ENCODE results near the gene MET.
"Not testable (repeated sequence)": the region's sequence is repeated elsewhere in the genome, so short reads cannot be mapped to it uniquely, and the experiment has no call there.

Gene MET

DNA sequence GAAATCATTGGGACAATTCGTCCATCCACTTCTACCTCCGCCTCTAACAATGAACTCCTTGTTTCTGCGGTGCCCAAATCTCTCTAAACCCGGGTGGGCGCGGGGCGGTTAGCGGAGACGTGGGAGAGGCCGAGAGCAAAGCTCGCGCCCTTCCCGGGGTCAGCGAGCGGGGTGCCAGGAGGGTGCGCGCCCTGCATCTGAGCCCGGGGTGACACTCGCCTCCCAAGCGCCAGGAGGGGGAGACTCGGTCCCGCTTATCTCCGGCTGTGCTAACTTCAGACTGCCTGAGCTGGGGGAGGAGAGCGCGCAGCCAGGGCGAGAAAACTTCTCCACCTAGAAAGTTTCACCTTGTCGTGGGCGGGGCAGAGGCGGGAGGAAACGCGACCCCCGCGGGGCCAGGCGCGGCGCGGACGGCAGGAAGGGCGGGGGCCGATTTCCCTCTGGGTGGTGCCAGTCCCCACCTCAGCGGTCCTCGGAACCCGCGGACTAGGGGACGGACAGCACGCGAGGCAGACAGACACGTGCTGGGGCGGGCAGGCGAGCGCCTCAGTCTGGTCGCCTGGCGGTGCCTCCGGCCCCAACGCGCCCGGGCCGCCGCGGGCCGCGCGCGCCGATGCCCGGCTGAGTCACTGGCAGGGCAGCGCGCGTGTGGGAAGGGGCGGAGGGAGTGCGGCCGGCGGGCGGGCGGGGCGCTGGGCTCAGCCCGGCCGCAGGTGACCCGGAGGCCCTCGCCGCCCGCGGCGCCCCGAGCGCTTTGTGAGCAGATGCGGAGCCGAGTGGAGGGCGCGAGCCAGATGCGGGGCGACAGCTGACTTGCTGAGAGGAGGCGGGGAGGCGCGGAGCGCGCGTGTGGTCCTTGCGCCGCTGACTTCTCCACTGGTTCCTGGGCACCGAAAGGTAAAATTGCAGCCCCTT is at the start of gene MET:
Gene MET, plus strand, starts transcription at position 516 of the 915 bp plus-strand sequence. CDS start 26,889 bp downstream, outside the sequence.
- peak in 10 of 14 donors; percentile 31 to 74 (median 62) for DNase-seq

DNA sequence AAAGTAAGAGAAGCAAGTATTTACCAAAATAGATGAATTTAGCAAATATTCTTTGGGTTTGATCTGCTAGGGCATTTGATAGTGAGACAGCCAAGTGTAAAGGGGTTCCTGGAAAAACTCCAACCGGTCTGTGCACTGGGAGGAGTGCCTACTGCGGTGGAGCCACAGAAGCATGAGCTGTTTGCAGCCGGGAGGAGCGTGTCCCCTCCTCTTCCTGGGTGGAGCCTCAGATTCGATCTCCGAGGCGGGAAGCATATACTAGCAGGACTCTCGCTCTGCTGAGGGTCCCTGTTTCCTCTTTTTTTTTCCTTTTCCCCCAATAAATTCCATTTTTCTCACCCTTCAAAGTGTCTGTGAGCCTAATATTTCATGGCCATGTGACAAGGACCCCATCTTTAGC is 45.1 kb upstream of the MET start:
- no peak for DNase-seq

DNA sequence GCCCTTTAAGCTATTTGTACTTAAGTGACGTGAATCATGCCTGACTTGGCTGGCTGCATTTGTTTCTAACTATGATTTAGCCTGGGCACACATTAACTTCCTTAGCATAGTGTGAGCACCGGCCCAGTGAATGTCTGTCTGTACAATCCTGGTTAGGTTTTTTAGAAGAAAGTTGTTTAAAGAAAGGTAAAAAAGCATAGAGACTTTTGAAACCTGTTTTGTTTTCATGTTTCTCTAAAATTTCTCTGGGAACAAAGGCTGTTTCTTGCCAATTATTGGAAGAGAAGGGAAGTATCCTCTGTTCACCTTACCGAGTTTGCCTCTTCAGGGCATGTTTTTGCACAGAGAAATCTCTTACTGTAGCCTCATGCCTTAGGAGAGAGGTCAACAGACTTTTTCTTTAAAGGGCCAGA is 42.9 kb upstream of the MET start:
- DNase-seq: no peak

- DNase-seq: no peak
Measured at GRCh38 chr7:116630357-116630756, 41.6 kb upstream of the MET start.

DNA sequence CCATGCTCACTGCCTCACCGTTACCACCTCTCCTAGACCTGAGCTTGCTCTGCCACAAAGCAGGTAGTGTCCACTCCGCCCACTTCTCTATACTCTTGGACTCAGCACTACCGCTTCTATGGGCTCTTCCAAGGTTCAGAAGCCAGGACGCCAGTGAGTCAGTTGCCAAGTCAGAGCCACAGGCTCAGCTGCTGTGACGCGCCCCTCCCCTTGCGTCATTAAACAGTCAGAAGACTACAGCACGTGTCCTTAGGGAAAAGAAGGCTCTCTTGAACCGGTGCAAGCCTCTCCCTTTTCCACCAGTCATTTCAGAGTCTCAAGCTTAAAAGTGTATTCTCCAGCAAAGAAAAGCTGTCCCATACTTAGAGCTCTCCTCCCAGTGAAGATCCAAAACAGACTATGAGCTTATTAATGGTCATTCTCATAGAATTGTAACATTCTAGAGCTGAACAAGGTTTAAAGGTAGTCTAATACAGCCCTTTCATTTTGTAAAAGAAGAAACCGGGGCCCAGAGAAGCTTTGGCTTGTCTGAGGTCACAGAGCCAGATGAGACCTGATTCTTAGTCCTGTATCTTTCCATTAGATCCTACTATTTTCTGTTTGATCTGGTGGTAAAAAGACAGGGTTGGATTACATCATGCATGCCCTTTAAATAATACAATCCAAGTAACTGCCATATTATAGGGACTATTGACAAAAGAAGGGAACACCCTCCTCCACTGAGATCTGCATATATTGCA is 40.9 kb upstream of the MET start:
- DNase-seq: peak in 2 of 14 donors; percentile 5 to 11

DNA sequence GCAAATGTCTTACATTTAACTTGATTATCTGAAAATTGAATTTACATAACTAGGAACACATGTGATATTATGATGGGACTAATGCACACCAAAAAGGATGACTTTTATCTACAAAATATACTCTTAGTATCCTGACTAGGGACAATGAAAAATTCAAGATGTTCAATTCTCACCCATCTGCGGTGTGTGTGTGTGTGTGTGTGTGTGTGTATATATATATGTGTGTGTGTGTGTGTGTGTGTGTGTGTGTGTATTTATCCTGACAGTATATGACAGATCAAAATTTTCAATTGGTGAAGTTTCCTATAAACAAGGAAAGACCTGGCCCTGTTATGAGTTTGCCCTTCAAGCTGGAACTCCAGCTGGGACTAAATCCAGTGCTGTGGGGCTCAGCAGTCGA is 40.3 kb upstream of the MET start:
- DNase-seq: no peak

DNA sequence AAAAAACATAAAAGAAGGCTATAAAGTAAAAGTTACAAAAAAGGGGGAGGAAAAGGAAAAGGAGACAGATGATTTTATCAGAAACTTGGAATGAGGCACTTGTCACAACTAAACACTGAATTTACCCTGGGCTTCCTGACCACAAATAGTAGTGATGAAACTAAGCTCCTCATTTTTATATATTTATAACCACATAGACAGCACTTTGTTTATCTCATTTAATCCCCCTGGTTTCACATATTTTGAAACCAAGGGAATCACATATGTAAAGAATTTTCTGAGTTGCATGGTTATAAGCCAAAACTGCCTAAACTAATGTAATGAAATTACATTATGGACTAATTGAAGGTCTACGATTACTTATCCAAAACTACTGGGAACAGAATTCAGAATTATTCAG is 39.6 kb upstream of the MET start:
- no peak for DNase-seq

GRCh38 chr7:116633131-116633988 is 38.6 kb upstream of the MET start:
- peak in 1 of 14 donors; percentile 1 for DNase-seq

GRCh38 chr7:116636997-116637396 is 35.0 kb upstream of the MET start:
- no peak for DNase-seq

DNA sequence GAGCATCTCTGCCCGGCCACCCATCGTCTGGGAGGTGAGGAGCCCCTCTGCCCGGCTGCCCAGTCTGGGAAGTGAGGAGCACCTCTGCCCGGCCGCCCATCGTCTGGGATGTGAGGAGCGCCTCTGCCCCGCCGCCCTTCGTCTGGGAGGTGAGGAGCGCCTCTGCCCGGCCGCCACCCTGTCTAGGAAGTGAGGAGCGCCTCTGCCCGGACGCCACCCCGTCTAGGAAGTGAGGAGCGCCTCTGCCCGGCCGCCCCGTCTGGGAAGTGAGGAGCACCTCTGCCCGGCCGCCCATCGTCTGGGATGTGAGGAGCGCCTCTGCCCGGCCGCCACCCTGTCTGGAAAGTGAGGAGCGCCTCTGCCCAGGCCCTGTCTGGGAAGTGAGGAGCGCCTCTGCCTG is 33.4 kb upstream of the MET start:
- not testable (repeated sequence) for DNase-seq

DNA sequence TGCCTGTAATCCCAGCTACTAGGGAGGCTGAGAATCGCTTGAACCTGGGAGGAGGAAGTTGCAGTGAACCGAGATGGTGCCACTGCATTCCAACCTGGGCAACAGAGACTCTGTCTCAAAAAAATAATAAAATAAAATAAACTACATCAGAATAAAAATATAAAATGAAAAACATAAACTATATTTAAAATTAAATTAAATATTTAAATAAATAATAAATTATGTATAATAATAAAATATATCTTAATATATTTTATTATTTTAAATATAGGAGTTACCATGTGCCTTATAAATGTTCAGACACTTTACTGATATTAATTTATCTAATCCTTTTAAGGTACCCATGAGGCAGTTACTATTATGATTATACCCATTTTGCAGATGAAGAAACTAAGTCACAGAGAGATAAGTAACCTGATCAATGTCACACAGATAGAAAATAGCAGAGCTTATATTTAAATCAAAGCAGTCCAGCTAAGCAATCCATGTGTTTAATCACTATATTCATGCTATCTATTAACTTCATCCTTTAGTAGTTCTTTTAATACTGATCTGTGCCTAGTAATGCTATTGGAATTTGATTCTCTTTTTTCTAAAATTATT is 30.3 kb upstream of the MET start:
- no peak for DNase-seq

DNA sequence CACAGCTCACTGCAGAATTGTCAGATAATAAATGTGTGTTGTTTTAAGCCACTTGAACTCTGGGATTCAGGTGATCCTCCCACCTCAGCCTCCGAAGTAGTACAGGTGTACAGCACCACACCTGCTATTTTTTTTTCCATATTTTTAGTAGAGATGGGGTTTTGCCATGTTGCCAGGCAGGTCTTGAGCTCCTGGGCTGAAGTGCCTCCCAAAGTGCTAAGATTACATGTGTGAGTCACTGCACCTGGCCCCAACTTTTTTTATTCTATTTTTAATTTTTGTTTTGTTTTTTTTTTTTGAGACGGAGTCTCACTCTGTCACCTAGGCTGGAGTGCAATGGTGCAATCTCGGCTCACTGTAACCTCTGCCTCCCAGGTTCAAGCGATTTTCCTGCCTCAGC is 28.8 kb upstream of the MET start:
- DNase-seq: not testable (repeated sequence)

GRCh38 chr7:116644628-116645027 is 27.4 kb upstream of the MET start:
- DNase-seq: no peak

DNA sequence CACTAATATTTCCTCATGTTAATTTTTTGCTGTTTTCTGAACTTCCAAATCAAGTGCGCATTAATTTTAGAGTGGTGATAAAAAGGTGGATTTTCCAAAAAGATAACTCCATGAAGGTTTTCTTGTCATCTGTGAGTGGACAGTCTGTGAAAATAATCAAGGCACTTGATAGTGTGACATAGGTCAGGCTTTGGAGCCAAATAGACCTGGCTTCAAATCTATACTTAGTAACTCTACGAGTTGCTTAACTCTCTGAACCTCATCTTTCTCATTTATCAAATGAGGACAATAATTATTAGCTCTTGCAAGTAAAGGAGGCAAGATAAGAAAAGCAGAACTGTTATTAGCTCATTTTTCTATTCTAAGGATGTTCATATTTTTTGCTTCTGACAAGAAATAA is 24.7 kb upstream of the MET start:
- DNase-seq: no peak

DNA sequence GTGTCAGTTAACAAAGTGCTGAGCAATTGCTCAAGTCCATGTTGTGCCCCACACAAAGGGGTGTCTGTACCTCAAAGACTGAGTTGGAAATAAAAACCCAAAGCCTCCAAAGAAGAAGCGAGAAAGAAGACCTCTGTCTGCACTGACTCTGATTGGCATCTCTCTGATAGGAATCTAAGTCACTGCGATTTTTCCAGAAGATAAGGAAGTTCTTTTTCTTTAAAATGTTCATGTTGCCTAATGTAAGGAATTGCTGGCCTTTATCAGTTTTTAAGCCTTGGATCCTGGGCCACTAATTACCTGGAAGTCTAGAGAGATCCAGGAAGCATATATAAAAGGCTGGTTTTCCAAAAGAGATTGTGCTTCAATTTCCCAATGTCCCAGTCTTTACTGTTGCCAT is 24.1 kb upstream of the MET start:
- DNase-seq: no peak

DNA sequence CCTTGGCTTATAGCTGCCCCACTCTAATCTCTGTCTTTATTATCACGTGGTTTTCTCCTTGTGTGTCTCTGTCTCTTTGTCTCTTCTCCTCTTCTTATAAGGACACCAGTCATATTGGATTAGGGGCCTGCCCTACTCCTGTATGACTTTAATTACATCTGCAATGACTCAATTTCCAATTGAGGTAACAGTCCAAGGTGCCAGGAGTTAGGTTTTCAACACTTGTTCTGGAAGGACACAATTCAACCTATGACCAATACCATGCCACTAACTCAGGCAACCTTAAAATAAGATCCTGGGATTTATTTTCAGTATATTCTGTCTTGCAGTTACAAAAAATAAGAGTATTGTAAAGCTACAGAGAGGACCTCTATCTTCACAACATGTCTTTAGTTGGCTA is 21.6 kb upstream of the MET start:
- no peak for DNase-seq

GRCh38 chr7:116652793-116653192 is 19.2 kb upstream of the MET start:
- DNase-seq: no peak

GRCh38 chr7:116653204-116653603 is 18.8 kb upstream of the MET start:
- DNase-seq: no peak

DNA sequence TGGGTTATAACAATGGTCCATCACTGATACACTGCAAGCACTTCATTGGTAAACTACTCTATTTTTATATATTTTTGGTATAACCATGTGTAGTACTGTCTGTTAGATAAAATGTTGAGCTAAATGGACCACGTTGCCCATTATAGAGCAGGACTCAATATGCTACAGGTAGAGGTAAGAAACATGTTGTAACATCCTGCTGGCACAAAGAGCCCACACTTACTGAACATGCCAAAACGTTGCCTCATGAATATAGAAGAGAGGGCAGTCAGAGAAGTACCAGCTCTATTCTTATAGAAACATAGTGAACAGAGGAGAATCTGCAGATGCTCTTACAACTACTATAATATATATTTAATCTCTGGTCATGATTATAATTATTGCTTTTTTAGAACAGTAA is 18.4 kb upstream of the MET start:
- DNase-seq: no peak

DNA sequence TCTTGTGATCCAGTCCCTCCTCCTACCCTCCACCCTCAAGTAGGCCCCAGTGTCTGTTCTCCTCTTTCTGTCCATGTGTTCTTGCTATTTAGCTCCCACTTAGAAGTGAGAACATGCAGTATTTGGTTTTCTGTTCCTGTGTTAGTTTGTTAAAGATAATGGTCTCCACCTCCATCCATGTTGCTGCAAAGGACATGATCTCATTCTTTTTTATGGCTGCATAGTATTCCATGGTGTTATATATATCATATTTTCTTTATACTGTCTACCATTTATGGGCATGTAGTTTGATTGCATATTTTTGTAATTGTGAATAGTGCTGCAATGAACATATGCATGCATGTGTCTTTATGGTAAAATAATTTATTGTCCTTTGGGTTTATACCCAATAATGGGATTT is 12.7 kb upstream of the MET start:
- DNase-seq: not testable (repeated sequence)

GRCh38 chr7:116661865-116662264 is 10.1 kb upstream of the MET start:
- DNase-seq: no peak

DNA sequence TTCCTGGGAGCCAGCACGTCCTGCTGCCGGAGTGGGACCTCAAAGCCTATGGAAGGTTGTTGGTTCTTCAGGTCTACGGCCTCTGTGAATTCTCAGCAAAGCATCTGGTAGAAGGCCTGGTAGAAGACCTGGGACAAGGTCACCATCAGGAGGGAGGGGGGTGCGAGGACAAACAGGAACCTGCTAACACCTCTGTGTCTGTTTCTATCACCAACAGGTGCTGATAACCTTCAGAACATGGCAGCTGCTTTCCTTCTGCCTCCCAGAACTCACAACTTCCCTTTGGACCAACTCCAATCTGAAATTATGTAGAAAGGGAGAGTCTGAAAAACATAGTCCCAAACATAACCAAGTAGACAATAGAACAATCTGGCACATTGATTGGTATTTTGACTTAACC is 8.3 kb upstream of the MET start:
- DNase-seq: no peak
